Sigmoid colon (tissue), 4 donors: ENCODE measurements around the gene ZNF451.
"Not testable (repeated sequence)": the region's sequence is repeated elsewhere in the genome, so short reads cannot be mapped to it uniquely, and the experiment has no call there.

ENCODE experiments used
- POLR2A ChIP-seq, 2 donors: fragments of 450-650 bp; IDR thresholded peaks; one replicate each; pipeline ENCODE4 v1.6.1; 2016; ENCODE audit warnings: antibody characterized with exemption in 2 of 2, mild to moderate bottlenecking in 2 of 2, moderate library complexity in 2 of 2
- POLR2AphosphoS5 ChIP-seq, 4 donors: sonication (generic); formaldehyde crosslinking; IDR thresholded peaks; one replicate each; pipeline ENCODE4 v1.6.1; 2017; ENCODE audit warnings: antibody characterized with exemption in 4 of 4
- TF ChIP-seq, protein P1 (sequence below), 4 experiments: fragments of 450-650 bp in 3 of 4; fragments of 200-600 bp in 1 of 4; IDR thresholded peaks; one replicate each; pipeline ENCODE4 v1.5.1; 2016 to 2019; ENCODE audit warnings: antibody characterized with exemption in 4 of 4, mild to moderate bottlenecking in 3 of 4, moderate library complexity in 2 of 4

DNA sequence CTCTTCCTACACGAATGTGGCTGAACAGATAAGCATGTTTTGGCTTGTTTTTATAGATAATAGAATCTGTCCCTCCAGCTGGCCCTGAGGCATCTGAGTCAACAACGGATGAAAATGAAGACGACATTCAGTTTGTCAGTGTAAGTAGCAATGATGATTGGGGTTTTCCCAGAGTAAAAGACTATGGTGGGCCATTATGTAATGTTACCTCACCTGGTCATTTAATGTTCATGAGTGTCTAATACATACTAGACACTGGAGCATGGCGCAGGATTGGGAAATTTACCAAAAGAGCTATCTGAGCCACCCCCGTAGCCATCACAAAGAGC lies 42.8 kb upstream of the ZNF451 start:
- TF ChIP-seq, protein P1, sequence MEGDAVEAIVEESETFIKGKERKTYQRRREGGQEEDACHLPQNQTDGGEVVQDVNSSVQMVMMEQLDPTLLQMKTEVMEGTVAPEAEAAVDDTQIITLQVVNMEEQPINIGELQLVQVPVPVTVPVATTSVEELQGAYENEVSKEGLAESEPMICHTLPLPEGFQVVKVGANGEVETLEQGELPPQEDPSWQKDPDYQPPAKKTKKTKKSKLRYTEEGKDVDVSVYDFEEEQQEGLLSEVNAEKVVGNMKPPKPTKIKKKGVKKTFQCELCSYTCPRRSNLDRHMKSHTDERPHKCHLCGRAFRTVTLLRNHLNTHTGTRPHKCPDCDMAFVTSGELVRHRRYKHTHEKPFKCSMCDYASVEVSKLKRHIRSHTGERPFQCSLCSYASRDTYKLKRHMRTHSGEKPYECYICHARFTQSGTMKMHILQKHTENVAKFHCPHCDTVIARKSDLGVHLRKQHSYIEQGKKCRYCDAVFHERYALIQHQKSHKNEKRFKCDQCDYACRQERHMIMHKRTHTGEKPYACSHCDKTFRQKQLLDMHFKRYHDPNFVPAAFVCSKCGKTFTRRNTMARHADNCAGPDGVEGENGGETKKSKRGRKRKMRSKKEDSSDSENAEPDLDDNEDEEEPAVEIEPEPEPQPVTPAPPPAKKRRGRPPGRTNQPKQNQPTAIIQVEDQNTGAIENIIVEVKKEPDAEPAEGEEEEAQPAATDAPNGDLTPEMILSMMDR (IDR thresholded peaks at IDR 0.05) = not testable (repeated sequence)
- not testable (repeated sequence) for TF ChIP-seq POLR2AphosphoS5, POLR2A (IDR thresholded peaks at IDR 0.05)
